AG09309 (cell line): Measurements from ENCODE around the gene CDON.

ENCODE experiments used
- DNase-seq: peaks from one replicate; pipeline ENCODE4 v3.0.0-alpha.2; 2010; ENCODE audit warnings: low read depth
- H3K4me3 ChIP-seq: 2 replicates; pipeline ENCODE4 v1.5.1; 2011; ENCODE audit warnings: mild to moderate bottlenecking, low read depth, low read length, moderate library complexity; ENCODE audit not compliant: control insufficient read depth
- TF ChIP-seq, protein P1 (sequence below): IDR thresholded peaks from 2 replicates; pipeline ENCODE4 v1.5.1; 2011; ENCODE audit warnings: mild to moderate bottlenecking, low read depth, low read length, inconsistent platforms; ENCODE audit not compliant: insufficient read depth, control insufficient read depth; ENCODE audit errors: missing control alignments

The CDON gene

DNA sequence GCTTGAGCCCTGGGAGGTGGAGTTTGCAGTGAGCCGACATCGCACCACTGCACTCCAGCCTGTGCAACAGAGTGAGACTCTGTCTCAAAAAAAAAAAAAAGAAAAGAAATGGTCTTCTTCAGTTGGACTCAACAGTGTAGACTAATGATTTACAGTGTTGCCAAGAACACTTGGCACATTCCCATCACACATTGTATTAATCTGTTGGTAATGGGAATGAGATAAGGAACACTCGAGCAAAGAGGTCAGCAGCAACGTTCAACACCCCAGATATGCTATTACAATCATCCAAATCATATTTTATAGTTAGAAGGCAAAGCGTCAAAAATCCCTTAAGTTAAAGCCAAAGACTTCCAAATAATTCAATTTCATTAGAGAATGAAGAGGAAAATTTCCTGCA lies 14.5 kb downstream of the CDON start:
- TF ChIP-seq, protein P1, sequence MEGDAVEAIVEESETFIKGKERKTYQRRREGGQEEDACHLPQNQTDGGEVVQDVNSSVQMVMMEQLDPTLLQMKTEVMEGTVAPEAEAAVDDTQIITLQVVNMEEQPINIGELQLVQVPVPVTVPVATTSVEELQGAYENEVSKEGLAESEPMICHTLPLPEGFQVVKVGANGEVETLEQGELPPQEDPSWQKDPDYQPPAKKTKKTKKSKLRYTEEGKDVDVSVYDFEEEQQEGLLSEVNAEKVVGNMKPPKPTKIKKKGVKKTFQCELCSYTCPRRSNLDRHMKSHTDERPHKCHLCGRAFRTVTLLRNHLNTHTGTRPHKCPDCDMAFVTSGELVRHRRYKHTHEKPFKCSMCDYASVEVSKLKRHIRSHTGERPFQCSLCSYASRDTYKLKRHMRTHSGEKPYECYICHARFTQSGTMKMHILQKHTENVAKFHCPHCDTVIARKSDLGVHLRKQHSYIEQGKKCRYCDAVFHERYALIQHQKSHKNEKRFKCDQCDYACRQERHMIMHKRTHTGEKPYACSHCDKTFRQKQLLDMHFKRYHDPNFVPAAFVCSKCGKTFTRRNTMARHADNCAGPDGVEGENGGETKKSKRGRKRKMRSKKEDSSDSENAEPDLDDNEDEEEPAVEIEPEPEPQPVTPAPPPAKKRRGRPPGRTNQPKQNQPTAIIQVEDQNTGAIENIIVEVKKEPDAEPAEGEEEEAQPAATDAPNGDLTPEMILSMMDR = no peak
- no peak for DNase-seq
- H3K4me3 ChIP-seq = no peak overlapping the region

DNA sequence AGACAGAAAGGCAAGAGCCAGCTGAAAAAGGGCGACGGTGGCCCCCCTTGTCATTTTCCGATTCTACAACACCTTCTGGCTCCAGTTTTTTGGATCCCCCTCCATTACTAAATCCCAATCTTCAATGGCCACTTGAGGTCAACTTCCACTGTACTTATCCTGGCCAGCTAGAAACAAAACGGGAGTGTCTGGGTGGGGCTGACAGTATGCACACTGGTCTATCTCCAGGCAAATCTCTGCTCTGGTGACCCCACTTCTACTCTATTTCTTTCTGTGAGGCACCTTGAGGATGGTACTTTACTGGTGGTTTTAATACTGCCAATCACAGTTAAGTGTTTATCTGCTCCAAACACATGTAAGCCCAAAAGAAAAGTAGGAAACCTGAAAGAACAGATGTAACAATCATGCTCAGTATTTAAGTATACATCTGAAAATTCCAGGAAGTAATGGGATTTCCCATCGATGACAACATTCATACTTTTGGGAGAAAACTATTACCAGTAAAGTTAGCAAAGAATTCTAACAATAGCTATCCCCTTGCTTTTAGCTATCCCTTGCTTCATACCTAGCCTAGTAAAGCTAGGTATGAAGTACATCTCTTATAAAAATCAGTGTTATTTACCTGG lies 16.0 kb downstream of the CDON start:
- TF ChIP-seq, protein P1 = no peak
- no peak for DNase-seq
- H3K4me3 ChIP-seq = no peak overlapping the region

DNA sequence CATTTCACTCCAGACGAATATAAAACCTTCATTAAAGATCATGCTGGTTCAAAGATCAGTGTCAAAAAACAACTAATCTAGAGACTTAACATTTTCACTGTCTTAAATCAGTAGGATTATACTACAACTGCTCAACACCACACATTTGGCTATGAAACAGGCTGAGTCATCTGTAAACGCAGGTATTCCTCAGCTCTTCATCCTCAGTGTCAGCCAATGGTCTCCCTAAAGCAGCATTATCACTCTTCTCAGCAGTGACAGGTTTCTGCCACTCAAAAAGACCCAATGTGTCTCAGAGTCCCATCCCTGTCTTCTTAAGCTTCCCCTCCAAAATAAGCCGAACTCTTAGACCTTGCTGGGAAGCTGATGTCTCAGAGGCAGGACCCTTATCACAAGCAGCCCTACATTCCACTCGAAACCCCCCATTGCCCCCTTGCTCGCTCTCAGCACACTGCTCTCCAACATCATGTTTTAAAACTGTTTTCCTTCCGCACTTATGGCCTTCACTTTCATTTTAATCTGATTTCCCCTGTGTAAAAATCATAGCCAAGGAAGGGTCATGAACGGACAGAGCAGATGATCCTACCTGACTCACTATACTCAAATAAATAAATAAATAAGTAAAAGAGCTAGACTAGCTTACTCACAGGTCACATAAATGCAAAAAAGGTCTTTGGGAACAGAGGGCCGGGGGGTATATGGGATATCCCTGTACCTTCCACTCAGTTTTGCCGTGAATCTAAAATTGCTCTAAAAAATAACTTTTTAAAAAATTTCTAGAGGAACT lies 23.0 kb downstream of the CDON start:
- TF ChIP-seq, protein P1 = no peak
- H3K4me3 ChIP-seq = no peak overlapping the region
- no peak for DNase-seq

DNA sequence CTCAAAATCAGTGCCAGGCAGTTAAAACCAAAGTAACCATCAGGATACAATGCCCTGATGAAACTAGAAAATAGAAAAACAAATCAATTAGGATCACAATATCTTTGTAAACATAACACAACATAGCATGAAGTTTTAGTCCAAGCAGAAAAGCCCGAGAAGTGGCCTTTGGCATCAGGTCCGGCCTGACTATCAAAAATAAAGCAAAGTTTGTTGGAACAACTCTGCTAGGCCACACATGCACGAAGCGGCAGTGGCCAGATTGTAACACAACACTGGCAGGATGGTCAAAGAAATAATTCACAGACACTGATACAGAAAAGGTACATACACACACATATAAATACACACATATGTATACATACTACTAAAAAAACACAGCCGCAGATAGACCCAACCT lies 26.9 kb downstream of the CDON start:
- DNase-seq = no peak
- no peak overlapping the region for H3K4me3 ChIP-seq
- TF ChIP-seq, protein P1 = no peak

DNA sequence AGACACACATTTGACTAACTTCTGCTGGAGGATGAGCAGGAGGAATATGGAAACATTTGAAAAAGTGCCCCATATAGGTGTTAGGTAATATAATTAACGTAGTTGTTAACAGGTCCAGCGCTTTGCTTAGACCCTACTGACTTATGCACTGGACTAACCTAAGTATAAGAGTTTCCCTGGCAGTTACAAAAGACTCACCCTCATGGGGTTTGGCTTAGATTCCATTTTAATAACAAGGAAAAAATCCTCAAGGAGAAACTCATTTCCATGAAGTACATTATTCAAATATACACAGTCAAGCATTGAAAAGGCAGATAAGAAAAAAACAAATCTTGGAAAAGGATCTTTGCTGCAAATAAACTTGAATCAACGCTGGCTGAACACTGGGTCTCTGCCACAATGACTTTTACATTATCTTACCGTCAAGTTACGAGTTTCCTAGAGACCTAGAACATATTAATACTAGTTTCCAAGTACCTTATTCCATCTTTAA lies 27.7 kb downstream of the CDON start:
- TF ChIP-seq, protein P1 = no peak
- no peak for DNase-seq
- H3K4me3 ChIP-seq = no peak overlapping the region

DNA sequence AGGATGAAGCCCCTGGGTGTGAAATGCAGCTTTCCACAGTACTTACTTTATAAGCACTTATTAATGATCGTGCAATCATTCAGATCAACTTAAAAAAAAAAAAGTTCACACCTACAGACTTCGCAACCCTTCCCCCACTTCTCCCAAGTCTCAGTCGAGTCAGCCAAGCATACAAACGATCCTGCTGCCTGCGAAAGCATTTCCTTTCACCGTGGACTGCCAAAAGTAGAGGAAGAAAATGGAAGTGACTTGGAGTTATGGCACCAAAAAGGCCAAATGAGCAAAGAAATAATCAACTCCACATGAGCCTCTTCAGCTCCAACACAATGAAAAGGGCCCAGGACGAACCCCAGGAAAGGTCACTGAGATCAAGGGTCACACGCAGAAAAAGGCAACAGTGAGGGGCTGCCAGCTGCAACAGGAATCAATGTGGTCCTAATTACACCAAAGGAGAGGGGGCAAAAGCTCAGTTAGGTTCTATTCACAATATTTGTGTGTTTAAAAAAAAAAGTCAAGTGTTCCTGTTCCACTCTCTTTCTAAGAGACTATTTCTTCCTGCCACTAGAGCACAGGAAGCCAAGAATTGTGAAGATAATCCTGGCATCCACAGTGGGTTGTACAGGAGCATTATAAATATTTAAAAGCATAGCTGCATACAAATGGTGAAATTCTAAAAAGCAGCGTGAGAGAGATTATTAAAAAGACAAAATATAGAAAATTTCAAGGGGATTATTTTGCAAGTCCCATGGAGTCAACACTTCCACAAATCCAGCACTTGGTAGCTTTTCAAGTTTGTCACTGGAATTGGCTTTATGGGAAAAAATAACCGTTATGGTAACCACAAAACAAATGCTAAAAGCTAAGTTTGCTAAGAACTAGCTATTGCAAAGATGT lies 28.4 kb downstream of the CDON start:
- TF ChIP-seq, protein P1 = no peak
- no peak overlapping the region for H3K4me3 ChIP-seq
- DNase-seq = no peak
